Keratinocyte (primary cell): ENCODE measurements around the gene FOXI2. TPM values are rescaled to one million over a fixed set of nuclear protein-coding genes. Genes with fewer than 3 reads are reported as not detected.

ENCODE experiments used
- DNase-seq: peaks from one replicate; pipeline ENCODE4 v3.0.0-alpha.2; 2011; ENCODE audit warnings: low read depth, missing footprints, low spot score
- FAIRE-seq: peaks from 2 replicates; lab custom pipeline; 2011; peaks lifted over from hg19 to GRCh38; lab: Jason Lieb, UNC
- H2AFZ ChIP-seq: 2 replicates; pipeline ENCODE4 v1.6.0; 2012; ENCODE audit warnings: low read length, control low read depth, inconsistent platforms; ENCODE audit not compliant: control insufficient read depth
- H3K27ac ChIP-seq: 2 replicates; pipeline ENCODE4 v1.5.1; 2011; ENCODE audit warnings: low read length; ENCODE audit not compliant: control insufficient read depth, insufficient read depth
- H3K27me3 ChIP-seq: 3 replicates; pipeline ENCODE4 v1.6.0; 2011; ENCODE audit warnings: low read length; ENCODE audit not compliant: control insufficient read depth, insufficient read depth; ENCODE audit errors: extremely low read depth
- H3K36me3 ChIP-seq, 2 experiments: 2 replicates in 1 of 2; 3 replicates in 1 of 2; pipeline ENCODE4 v1.5.1; 2011; ENCODE audit warnings: low read length in 2 of 2, mild to moderate bottlenecking in 1 of 2; ENCODE audit not compliant: control insufficient read depth in 2 of 2, insufficient read depth in 2 of 2; ENCODE audit errors: extremely low read depth in 1 of 2
- H3K4me1 ChIP-seq: 3 replicates; pipeline ENCODE4 v1.5.1; 2011; ENCODE audit warnings: low read length; ENCODE audit not compliant: control insufficient read depth, insufficient read depth; ENCODE audit errors: extremely low read depth
- H3K4me2 ChIP-seq: 3 replicates; pipeline ENCODE4 v1.6.0; 2011; ENCODE audit warnings: low read depth, low read length; ENCODE audit not compliant: control insufficient read depth, insufficient read depth; ENCODE audit errors: extremely low read depth
- H3K4me3 ChIP-seq, 3 experiments: fragments of 200-600 bp in 1 of 3; sonication (generic) in 1 of 3; 2 replicates in 2 of 3; 3 replicates in 1 of 3; pipeline ENCODE4 v1.5.1; 2011 to 2016; ENCODE audit warnings: low read length in 3 of 3, mild to moderate bottlenecking in 3 of 3, control low read depth in 2 of 3, inconsistent platforms in 1 of 3, low read depth in 1 of 3, mixed read lengths in 1 of 3, mixed run types in 1 of 3, moderate library complexity in 1 of 3; ENCODE audit not compliant: control insufficient read depth in 2 of 3, insufficient read depth in 2 of 3; ENCODE audit errors: extremely low read depth in 1 of 3
- H3K79me2 ChIP-seq: 2 replicates; pipeline ENCODE4 v1.6.0; 2012; ENCODE audit warnings: low read length; ENCODE audit not compliant: control insufficient read depth, insufficient read depth
- H3K9ac ChIP-seq: 3 replicates; pipeline ENCODE4 v1.6.0; 2011; ENCODE audit warnings: low read length; ENCODE audit not compliant: control insufficient read depth, insufficient read depth; ENCODE audit errors: extremely low read depth
- H3K9me1 ChIP-seq: 3 replicates; pipeline ENCODE4 v1.6.0; 2011; ENCODE audit warnings: low read length; ENCODE audit not compliant: control insufficient read depth, insufficient read depth; ENCODE audit errors: extremely low read depth
- H3K9me3 ChIP-seq: 2 replicates; pipeline ENCODE4 v1.5.1; 2012; ENCODE audit warnings: low read depth, low read length; ENCODE audit not compliant: control insufficient read depth
- H4K20me1 ChIP-seq: 3 replicates; pipeline ENCODE4 v1.6.0; 2011; ENCODE audit warnings: low read length; ENCODE audit not compliant: control insufficient read depth, insufficient read depth; ENCODE audit errors: extremely low read depth
- CTCF ChIP-seq, 3 experiments: IDR thresholded peaks in 1 of 3; conservative IDR thresholded peaks in 1 of 3; optimal IDR thresholded peaks in 1 of 3; 2 replicates in 2 of 3; 3 replicates in 1 of 3; pipeline versions ENCODE3 to v1.5.1; 2011; ENCODE audit warnings: low read length in 3 of 3, mild to moderate bottlenecking in 3 of 3, moderate library complexity in 2 of 3, control low read depth in 1 of 3, inconsistent platforms in 1 of 3; ENCODE audit not compliant: insufficient read depth in 2 of 3; ENCODE audit errors: extremely low read depth in 1 of 3
- EZH2 ChIP-seq: IDR thresholded peaks from one replicate; pipeline ENCODE4 v1.6.1; 2012; ENCODE audit warnings: inconsistent platforms, mild to moderate bottlenecking, low read length, moderate library complexity
- dilution Hi-C: fragments of 300-500 bp; cut with MboI; formaldehyde crosslinking; loops from one replicate; pipeline ENCODE4 v1.7.0; 2020; ENCODE audit warnings: low sequenced_read_pairs; ENCODE audit not compliant: extremely low pct_ligation_motif_present
- polyA plus RNA-seq, 5 experiments: library from polyadenylated mRNA; depleted of rRNA in 3 of 5; stranded (reverse) in 3 of 5; stranded (forward) in 1 of 5; unstranded in 1 of 5; fragments of >200 nt; gene quantifications; 1 replicate in 1 of 5; 2 replicates in 3 of 5; 3 replicates in 1 of 5; pipeline versions ENCODE4 v1.2.1 to v1.2.3, GENCODE V29; 2011 to 2012; ENCODE audit warnings: missing spikeins in 2 of 5, low read depth in 1 of 5, low replicate concordance in 1 of 5

The FOXI2 gene
- polyA plus RNA-seq, 1 donor (not counting 4 experiments of a cell fraction or from before 2014, with no cell fraction given): not detected

GRCh38 chr10:127690176-127690835, 46.7 kb upstream of the FOXI2 start:
- Histone ChIP-seq H3K9me3 (no peaks in the 10 kb centered on the region), H3K9ac (no peak overlapping the region), H3K79me2 (no peaks in the 10 kb centered on the region), H3K9me1 (no peaks in the 10 kb centered on the region), H3K36me3 (no peaks in the 10 kb centered on the region), H3K4me3 (no peak overlapping the region), H3K4me1 (no peaks in the 10 kb centered on the region), H2AFZ (no peak overlapping the region), H3K27me3 (no peaks in the 10 kb centered on the region), H4K20me1 (no peaks in the 10 kb centered on the region), H3K27ac (no peak overlapping the region), H3K4me2 (no peak overlapping the region)
- dilution Hi-C loops: no loop called here
- FAIRE-seq: no peak
- no peak for DNase-seq
- no peak for TF ChIP-seq EZH2
- no peak for TF ChIP-seq CTCF (optimal IDR thresholded peaks at IDR 0.05 in 1 of 3, IDR thresholded peaks at IDR 0.05 in 1 of 3, conservative IDR thresholded peaks at IDR 0.05 in 1 of 3; ENCODE audit: extremely low read depth in 1 of 3, insufficient read depth in 2 of 3, low read length in 3 of 3)

GRCh38 chr10:127694580-127695193, 42.3 kb upstream of the FOXI2 start:
- TF ChIP-seq EZH2 (no peak), CTCF (optimal IDR thresholded peaks at IDR 0.05 in 1 of 3, IDR thresholded peaks at IDR 0.05 in 1 of 3, conservative IDR thresholded peaks at IDR 0.05 in 1 of 3; ENCODE audit: extremely low read depth in 1 of 3, insufficient read depth in 2 of 3, low read length in 3 of 3) (peak; percentile 13 to 59 (median 33))
- H4K20me1 ChIP-seq: no peaks in the 10 kb centered on the region
- no peak overlapping the region for H3K4me3 ChIP-seq
- H3K9me1 ChIP-seq: no peaks in the 10 kb centered on the region
- H3K4me2 ChIP-seq: no peak overlapping the region
- DNase-seq (no peak), FAIRE-seq (no peak)
- no peaks in the 10 kb centered on the region for H3K4me1 ChIP-seq
- dilution Hi-C loops: no loop called here
- H3K27me3 ChIP-seq: no peaks in the 10 kb centered on the region
- H3K27ac ChIP-seq: no peak overlapping the region
- no peaks in the 10 kb centered on the region for H3K79me2 ChIP-seq
- H3K9me3 ChIP-seq: no peaks in the 10 kb centered on the region
- H3K9ac ChIP-seq: no peak overlapping the region
- no peaks in the 10 kb centered on the region for H3K36me3 ChIP-seq
- H2AFZ ChIP-seq: no peak overlapping the region
